Neural cell (in vitro differentiated cells): ENCODE measurements around the gene GNG2.

Experiments
- EP300 ChIP-seq: fragments of 450-650 bp; conservative IDR thresholded peaks from 2 replicates; pipeline ENCODE4 v1.6.1; 2014; ENCODE audit warnings: antibody characterized with exemption, mild to moderate bottlenecking, moderate library complexity; ENCODE audit not compliant: poor library complexity, severe bottlenecking
- EZH2 ChIP-seq: fragments of 200-600, 300-800 bp; shearing (Covaris generic), sonication (generic); IDR thresholded peaks from 2 replicates; pipeline ENCODE4 v1.6.1; 2014; ENCODE audit warnings: antibody characterized with exemption, low read length, borderline replicate concordance, mild to moderate bottlenecking; ENCODE audit not compliant: insufficient read depth, poor library complexity, severe bottlenecking
- TF ChIP-seq, protein P1 (sequence below): fragments of 450-650 bp; IDR thresholded peaks from 2 replicates; pipeline ENCODE4 v1.5.1; 2014; ENCODE audit warnings: antibody characterized with exemption, mild to moderate bottlenecking, moderate library complexity; ENCODE audit not compliant: poor library complexity, severe bottlenecking
- TF ChIP-seq, protein P2 (sequence below): IDR thresholded peaks from 2 replicates; pipeline ENCODE4 v1.6.1; 2012; ENCODE audit warnings: borderline replicate concordance

DNA sequence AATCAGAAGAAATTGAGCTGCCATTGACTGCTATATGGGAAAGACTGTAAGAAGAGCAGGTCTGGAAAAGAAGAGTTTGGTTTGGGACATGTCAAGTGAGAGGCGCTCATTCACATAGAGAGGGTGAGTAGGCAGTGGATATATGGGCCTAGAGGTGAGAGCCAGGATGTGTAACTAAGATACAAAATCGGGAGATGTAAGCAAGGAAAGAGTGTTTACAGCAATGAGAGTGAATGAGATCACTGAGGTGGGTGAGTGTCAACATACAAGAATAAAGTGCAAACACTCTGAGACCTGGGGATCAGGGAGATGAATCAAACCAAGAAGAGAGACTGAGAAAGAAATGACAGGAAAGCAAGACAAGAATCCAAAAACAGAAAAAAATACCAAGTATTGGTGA is 70.9 kb downstream of the GNG2 start:
- TF ChIP-seq, protein P1, sequence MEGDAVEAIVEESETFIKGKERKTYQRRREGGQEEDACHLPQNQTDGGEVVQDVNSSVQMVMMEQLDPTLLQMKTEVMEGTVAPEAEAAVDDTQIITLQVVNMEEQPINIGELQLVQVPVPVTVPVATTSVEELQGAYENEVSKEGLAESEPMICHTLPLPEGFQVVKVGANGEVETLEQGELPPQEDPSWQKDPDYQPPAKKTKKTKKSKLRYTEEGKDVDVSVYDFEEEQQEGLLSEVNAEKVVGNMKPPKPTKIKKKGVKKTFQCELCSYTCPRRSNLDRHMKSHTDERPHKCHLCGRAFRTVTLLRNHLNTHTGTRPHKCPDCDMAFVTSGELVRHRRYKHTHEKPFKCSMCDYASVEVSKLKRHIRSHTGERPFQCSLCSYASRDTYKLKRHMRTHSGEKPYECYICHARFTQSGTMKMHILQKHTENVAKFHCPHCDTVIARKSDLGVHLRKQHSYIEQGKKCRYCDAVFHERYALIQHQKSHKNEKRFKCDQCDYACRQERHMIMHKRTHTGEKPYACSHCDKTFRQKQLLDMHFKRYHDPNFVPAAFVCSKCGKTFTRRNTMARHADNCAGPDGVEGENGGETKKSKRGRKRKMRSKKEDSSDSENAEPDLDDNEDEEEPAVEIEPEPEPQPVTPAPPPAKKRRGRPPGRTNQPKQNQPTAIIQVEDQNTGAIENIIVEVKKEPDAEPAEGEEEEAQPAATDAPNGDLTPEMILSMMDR = no peak
- TF ChIP-seq EP300 (no peak), EZH2 (no peak)
- TF ChIP-seq, protein P2, sequence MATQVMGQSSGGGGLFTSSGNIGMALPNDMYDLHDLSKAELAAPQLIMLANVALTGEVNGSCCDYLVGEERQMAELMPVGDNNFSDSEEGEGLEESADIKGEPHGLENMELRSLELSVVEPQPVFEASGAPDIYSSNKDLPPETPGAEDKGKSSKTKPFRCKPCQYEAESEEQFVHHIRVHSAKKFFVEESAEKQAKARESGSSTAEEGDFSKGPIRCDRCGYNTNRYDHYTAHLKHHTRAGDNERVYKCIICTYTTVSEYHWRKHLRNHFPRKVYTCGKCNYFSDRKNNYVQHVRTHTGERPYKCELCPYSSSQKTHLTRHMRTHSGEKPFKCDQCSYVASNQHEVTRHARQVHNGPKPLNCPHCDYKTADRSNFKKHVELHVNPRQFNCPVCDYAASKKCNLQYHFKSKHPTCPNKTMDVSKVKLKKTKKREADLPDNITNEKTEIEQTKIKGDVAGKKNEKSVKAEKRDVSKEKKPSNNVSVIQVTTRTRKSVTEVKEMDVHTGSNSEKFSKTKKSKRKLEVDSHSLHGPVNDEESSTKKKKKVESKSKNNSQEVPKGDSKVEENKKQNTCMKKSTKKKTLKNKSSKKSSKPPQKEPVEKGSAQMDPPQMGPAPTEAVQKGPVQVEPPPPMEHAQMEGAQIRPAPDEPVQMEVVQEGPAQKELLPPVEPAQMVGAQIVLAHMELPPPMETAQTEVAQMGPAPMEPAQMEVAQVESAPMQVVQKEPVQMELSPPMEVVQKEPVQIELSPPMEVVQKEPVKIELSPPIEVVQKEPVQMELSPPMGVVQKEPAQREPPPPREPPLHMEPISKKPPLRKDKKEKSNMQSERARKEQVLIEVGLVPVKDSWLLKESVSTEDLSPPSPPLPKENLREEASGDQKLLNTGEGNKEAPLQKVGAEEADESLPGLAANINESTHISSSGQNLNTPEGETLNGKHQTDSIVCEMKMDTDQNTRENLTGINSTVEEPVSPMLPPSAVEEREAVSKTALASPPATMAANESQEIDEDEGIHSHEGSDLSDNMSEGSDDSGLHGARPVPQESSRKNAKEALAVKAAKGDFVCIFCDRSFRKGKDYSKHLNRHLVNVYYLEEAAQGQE = no peak
